GM21619 (cell line): ENCODE results near the gene BAIAP2.

ENCODE experiments used
- ATAC-seq: cut with Tn5 transposase; IDR thresholded peaks from one replicate; pipeline ENCODE4 v1.9.1; 2021; ENCODE audit not compliant: unreplicated experiment

The BAIAP2 gene

DNA sequence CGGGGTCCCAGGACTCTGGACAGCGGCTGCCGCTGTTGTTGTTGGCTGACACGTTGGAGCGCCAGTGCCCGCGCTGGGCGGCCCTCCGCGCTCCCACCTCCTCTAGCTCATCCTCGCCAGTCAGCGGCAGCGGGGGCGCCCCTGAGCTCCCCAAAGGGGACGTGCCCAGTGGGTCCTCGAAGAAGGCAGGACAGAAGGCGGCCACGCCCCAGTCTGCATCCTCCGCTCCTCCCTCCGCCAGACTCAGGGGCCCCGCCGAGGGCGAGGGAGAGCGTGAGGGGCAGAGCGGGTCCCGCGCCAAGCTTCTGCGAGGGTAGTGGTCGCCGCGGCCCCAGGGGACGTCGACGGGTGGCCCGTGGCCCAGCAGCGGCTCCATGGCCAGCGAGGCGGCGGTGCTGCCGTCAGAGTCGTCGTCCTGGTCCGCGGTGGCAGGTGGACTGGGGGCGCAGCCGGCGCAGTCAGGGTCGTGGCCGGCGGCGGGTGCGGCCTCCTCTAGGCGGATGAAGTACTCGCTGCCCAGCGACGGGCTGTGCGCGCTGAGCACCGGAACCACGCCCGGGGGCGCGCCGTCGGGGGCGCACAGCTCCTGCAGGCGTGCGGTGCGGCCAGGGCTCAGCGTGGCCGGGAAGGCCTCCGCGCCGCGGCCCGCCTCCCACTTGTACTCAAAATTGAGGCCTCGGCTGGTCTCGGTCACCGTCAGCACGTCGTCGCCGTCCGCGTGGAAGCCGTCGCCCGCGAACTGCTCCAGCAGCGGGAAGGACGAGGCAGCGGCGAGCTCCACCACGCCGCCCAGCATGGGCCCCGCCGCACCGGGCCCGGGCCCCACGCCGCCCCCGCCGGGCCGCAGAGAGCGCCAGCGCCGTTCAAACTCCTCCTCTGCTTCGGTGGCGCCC lies 87.1 kb downstream of the BAIAP2 start:
- no peak for ATAC-seq

DNA sequence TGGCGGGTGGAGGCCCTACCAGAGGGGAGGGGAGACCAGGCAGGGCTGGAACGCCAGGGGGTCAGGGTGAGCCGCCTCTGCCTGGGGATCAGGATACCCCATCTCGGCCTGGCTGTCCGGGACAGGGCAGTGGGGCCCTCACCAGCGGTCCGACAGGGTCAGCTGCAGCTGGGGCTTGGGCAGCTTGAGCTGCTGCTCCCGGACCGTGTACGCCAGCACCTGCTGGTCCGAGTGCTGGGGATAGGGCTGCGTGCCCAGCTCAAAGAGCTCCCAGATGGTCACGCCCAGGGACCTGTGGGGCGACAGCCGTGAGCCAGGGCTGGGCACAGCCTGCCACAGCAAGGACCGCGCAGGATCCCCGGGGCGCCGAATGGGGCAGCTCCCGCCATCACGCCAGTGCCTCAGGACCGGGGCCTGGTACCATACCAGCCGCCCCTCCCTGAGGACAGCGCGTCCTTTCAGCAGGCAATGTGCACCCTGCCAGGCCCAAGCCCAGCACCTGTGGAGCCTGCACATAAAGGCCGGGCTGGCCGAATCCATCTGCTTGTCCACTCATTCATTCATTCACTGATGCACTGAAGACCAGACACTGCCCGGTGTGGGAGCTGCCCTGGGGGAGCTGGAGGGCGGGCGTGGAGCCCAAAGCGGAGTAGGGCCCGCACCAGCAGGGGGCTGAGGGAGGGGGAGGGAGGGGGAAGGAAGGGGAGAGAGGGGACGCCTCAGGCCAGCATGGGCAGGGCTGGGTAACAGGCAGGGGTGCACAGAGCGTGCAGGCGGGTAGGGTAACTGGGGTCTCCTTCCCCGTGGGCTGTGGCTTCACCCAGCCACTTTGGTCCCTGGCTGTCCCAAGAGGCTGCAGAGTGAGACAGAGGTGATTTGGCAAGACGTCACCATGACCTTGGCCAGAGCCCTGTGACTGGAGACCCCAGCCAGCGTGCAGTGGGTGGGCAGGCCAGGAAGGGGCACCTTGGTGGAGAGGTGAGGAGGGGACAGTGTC lies 88.4 kb downstream of the BAIAP2 start:
- no peak for ATAC-seq

DNA sequence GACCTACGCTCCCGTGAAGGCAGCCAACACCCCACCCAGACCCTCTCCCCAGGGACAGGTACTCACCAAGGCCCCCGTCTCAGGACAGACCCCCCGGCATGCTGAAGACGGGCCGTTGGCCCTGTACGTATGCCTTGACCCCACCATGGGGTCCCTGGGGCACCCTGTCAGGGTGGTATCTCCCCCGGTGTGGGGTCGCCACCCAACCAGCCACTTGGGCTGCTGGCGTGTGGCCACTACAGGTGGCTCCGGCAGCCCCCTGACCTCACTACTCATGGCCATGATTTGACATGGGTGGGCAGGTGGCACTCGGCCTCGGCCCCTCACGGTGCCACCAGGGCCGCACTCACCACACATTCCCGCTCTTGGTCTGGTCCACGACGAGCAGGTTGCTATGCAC lies 89.4 kb downstream of the BAIAP2 start:
- ATAC-seq: no peak

DNA sequence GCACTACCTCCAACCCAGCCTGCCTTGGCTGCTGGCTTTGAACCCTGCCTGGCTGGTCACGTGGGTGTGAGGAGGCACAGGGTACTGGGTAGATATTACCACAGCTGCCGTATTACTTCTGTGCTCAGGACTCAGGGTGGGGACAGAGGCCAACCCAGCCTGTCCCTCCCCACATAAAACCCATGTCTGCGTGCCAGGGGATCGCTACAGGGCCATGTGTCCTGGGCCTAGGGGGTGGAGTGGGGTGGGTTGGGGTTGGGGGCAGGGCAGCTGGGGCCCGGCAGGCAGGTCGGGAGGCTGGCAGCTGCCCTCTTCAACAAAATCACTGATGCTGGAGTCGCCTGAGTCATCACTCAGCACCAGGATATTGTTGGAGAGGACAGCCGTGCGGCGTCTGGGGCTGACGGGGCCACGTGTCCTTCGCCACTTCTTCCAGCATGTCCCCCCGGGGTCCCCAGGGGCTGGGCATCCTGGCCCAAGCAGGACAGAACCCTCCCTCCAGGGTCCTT lies 90.7 kb downstream of the BAIAP2 start:
- no peak for ATAC-seq

DNA sequence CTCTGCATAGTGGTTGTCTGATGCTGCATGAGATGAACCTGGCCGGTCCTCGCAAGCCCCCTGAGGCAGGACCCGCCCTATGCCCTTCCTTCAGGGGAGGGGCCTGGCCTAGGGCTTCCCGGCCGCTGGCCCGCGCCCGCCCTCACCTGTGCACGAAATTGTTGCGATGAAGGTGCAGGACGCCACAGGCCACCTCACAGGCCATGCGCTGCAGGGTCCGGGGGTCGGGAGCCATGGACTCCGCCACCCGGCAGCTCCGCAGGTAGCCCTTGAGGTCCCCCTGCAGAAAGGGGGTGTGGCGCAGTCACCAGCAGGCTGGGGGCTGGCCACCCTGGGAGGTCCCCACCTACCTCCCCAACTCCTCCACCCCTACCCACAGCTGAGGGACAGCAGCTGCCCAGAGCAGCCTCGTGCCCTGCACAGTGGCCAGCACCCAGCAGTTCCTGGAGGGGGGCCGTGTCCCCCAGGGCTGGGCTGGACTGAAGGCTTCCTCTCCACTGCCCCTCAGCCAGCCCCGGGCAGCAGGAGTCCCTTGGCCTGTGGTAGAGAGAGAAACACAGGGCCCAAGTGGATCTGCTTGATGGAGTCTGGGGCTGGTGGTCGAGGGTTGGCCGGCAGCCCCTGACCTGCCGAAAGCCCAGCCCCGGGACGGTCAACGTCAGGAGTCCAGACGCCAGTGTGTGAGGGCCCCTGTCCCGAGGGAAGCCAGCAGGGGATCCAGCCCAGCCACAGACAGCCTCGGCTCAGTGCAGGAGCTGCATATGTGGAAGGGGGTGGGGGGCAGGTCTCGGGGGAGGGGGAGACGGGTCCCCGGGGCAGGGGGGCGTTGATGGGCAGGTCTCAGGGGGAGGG lies 91.6 kb downstream of the BAIAP2 start:
- no peak for ATAC-seq

DNA sequence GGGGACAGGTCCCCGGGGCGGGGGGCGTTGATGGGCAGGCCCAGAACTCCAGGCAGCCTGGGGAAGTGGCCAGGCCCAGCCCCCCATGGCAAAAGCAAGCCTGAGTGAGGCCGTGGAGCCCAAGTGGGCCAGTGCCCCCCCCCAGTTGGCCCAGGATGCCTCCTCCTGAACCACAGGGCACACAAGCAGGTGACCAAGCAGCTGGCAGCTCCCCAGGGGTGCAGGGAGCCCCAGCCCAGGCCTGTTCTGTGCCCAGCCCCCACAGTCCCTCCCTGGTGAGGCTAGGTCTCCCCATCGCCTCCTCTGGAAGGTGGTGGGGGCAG lies 92.1 kb downstream of the BAIAP2 start:
- no peak for ATAC-seq

DNA sequence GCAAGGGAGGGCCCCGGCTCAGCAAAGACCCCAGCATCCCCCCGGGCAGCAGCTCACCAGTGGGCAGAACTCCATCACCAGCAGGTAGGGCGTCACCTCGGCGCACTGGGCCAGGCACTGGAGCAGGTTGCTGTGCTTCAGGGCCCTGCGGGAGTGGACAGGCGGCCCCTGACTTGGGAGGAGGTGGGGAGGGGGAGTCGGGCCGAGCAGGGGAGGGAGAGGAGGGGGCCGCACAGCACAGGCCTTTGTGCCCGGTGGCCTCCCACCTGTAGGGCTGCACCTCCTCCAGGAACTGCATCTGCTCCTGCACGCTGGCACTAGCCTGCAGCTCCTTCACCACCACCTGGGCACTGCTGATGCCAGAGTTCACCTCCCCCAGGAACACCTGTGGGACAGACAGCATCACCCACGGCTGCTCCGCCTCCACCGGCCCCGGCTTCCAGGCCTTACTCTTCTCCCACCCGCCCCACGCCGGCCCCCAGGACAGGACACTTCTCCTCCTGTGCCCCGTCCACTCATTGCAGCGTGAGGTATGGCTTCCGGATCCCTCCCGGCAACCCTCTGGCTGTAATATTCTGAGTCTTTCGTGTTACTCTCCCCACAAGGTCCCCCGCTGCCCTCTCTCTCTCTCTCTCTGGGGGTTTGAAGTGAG lies 92.7 kb downstream of the BAIAP2 start:
- ATAC-seq: no peak

DNA sequence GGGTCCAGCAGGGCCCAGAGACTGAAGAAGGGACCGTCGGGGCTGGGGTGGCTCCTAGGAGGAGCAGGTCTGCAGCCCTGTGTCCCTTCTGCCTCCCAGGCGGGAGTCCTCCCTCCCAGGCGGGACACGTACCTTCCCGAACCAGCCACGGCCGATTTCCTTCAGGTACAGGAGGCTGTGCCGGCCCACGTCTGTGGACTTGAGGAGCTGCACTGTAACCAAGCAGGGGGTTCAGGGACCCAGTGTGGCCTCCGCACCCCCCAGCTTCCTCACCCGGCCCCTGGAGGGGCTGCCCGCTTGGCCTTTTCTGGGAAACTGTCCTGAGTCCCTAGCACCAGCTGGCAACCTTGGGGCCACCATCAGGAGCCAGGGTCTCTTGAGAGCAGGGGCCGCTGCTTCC lies 93.4 kb downstream of the BAIAP2 start:
- no peak for ATAC-seq

DNA sequence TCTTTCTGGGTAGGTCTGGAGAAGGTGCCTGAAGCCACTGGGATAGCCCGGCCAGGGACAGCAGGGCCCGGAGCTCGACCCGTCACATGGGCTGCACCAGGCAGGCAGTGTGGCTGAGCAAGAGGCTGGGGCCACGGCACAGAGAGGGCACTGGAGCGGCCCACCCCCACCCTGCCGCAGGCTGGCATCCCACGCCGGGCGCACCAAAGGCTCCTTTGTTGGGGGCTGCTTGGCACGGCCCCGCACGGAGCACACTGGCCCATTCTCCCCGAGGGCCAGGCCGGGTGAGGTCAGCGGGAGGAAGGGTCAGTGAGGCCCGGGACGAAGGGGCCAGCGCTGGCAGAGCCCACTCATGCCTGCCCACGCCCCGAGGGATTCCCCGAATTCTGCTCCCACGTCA lies 93.8 kb downstream of the BAIAP2 start:
- ATAC-seq: no peak

DNA sequence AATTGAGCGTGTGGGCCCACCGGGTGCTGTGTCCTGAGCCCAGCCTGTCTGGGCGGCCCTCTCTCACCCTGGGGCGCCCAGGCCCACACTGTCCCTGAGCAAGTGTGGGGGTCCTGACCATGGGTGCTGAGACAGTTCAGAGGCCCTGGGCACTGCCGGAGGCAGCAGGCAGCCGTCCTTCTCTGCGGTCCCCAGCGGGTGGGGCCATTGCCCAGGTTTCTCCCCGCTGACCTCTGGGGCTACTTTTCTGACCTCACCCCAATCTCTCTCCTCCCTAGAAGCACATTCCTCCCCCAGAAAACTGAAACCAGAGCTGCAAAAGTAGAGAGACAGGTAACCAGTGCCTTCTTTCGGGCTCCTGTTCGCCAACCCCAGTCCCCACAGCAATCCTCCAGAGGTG lies 94.3 kb downstream of the BAIAP2 start:
- no peak for ATAC-seq

DNA sequence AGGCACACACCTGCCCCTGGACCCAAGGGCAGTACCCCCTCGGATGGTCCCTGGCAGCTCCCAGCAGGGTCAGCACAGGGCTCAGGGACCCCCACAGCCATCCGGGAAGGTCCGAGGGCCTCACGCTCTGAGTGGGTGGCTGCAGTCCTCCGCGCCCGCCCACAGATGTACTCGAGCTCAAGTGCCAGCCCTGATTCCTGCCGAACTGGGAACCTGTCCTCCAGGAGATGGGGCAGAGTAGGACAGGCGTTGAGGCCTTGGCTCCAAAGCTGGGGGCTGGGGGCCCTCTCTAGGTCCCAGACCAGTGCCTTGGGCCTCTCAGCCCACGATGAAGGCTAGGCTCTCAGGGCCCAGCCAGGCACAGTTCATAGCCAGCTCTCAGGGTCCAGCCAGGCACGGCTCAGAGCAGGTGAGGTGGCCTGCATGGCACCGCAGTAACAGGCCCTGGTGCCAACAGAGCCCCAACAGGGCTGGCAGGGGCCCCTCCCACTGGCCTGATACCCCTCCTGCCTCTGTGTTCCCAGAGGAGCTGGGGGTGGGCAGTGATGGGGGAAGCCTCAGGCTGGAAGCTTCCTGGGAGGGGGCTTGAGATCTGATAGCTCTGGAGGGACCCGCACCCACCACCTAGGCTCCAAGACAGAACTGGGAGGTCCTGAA lies 94.9 kb downstream of the BAIAP2 start:
- no peak for ATAC-seq

DNA sequence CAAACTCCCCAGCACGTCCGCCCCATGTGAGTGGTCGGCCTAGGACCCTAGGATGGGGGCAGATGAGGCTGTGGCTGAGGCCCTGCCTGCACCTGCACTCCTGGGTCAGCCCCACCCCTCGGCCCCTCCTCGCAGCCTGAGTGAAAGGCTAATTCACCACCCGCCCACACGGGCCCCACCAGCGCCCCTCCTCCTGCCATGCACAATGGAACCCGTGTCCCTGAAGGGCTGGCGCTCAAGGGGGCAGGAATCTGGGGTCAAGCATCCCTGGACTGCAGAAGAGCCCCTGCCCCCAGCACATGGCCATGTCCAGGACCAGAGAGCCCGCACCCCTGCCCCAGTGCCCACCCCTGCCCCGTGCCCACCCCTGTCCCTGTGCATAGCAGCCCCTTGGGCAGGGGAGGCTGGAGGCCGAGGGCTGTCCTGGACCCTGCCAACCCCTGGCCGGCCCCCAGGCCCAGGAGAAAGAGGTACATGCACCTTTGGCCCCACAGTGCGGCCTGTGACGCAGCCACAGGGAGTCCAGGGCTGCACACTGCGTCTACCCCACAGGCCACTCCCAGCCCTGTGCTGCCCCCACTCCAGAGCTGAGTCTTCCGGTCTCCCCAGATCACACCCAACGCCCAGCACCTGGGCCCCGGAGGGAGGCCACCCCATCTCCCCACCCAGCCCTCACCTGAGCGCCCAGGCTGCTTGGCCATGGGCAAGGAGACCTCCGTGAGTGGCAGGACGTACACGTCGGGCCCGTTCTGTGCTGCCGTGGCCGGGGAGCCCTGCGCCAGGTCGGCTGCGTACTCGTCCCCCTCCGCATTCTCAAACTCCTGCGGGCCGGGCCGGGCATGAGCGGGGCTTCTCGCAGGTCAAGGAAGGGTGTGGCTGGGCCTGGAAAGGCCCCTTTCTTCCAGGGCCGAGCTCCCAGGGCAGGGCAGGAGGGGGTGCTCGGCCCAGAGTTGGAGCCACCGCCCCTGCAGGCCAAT lies 95.7 kb downstream of the BAIAP2 start:
- ATAC-seq: no peak

DNA sequence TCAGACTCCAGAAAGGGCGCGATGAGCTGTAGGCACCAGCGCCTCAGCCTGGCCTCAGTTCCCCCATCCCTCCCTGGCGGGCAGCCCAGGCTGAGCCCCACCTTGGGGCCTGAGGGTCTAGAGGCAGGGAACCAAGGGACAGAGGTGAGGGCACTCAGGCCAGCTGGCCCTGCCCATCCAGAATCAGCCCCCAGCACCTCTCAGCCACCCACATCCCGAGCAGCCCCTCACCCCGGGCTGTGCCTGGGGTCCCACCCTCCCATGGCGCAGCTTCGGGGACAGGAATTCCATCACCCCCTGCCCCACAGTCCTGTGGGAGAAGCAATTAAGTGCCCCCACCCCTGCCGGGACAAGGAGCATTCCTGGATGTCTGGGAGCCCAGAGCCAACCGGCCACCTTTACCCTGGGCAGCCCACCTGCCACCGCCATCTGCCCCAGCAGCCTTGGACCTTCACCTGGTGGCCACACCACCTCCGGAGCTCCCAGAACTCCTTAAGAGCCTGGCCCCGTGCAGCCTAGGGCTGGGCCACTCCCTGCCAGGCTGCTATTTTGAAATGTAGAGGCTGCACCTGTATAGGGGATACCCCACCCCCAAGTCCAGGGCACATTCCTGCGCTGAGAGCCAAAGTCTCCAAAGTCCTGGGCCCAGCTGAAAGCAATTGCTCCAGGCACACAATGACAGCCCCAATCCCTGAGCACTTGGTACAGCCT lies 96.7 kb downstream of the BAIAP2 start:
- ATAC-seq: no peak

DNA sequence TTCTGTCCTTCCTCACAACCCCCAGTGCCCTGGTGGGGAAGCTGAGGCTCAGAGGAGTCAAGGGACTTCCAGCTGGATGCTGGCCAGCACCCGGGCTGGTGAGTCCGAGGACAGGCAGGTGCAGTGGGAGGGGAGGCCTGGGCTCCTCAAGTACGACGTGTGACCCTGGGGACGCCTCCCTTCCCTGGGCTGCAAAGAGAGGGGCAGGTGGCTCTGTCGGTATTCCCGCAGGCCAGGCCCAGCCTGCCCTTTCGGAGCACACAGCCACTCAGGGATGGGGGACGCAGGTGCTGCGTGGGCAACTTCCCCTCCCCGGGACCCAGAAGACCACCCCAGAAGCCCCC lies 97.2 kb downstream of the BAIAP2 start:
- ATAC-seq: no peak

DNA sequence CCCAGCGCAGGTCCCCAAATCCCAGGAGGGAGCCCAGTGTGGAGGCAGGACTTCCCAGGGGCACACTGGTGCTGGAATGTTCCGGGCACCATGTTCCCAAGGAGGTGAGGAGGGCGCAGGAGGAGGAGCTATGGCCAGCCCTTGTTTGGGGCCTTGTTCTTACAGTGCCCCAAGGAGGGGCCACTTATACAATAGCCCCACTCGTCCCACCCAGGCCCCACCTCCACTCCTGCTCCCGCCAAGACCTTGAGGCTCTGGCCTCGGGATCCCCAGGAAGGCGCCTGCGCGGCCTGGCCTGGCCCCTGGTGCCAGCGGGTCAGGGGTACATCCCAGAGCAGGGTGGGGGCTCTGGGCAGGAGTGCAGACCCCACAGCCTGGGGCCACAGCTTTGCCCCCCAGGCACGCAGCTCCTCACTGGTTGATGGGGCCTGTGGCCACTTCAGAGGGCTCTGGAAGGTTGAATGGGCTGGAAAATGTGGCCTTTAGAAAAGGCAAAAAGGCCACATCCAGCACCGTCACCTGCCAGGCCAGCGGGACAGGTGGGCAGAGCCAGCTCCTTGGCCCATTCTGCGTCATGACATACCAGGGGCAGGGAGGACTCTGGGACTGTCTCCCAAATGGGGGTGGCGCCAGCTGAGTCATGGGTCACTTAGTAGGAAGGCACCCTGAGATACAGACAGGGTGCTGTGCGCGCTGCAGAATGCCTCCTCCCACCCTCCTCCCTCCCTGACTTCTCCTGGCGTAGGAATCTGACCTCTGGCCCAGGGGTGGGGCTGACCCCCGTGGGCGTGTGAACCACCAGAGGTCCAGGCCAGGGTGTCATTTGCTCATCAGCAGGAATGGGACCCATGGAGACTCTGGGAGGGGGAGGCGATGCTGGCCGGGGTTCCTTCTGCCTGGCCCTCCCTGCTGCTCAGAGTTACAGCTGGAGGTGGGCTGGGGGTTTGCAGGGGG lies 98.1 kb downstream of the BAIAP2 start:
- ATAC-seq: no peak

DNA sequence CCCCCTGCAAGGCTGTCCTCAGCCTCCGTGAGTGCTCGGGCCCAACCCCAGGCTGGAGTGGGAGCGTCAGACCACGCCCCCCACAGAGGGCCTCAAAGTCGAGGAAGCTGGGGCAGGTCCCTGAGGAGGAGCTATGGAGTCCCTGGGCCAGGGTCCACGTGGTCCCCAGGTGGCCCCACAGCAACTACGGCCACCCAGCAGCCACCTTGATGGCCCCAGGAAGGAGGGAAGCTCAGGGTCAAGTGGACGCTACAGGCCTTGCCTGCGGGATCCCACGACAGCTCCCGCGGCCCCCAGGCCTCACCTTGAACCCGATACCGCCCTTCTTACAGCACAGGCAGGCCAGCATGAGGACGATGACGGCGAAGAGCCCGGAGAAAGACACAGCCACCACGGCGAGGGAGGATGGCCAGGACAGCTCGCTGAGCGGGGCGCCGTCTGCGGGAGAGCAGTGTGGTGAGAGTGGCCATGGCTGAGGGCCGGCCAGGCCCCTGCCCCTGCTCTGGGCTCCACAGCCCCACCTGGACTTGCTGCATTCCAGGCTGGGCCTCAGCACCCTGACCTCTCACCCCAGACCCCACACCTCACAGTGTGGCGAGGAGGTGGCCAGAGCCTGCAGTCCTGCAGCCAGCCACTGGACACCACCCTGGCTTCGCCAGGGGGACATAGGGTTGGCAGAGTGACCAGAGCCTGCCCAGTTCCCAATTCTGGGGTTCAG lies 99.3 kb downstream of the BAIAP2 start:
- no peak for ATAC-seq
